HepG2 (cell line): Measurements from ENCODE around the gene TSC22D1.

ENCODE experiments used
- HOXA3 ChIP-seq: sonication (generic); formaldehyde crosslinking; IDR thresholded peaks from 2 replicates; pipeline ENCODE4 v1.5.0; 2020; ENCODE audit warnings: missing genetic modification reagents
- KDM4B ChIP-seq: sonication (generic); formaldehyde crosslinking; IDR thresholded peaks from 2 replicates; pipeline ENCODE4 v1.4.0; 2020; ENCODE audit warnings: missing genetic modification reagents
- MTF1 ChIP-seq: sonication (generic); formaldehyde crosslinking; IDR thresholded peaks from 2 replicates; pipeline ENCODE4 v1.5.0; 2020; ENCODE audit warnings: missing genetic modification reagents
- NPAS2 ChIP-seq: sonication (generic); formaldehyde crosslinking; IDR thresholded peaks from 2 replicates; pipeline ENCODE4 v1.8.0; 2022; ENCODE audit warnings: mild to moderate bottlenecking, missing genetic modification reagents, borderline replicate concordance
- PRDM15 ChIP-seq: sonication (generic); formaldehyde crosslinking; IDR thresholded peaks from 2 replicates; pipeline ENCODE4 v1.4.0; 2020; ENCODE audit warnings: missing genetic modification reagents
- SRF ChIP-seq: IDR thresholded peaks from 2 replicates; pipeline ENCODE4 v1.6.1; 2011; ENCODE audit warnings: mild to moderate bottlenecking, low read depth, low read length, moderate library complexity
- TARDBP ChIP-seq: sonication (generic); formaldehyde crosslinking; IDR thresholded peaks from 2 replicates; pipeline ENCODE4 v1.8.0; 2022; ENCODE audit warnings: mild to moderate bottlenecking, missing genetic modification reagents
- ZNF580 ChIP-seq: IDR thresholded peaks from 2 replicates; pipeline ENCODE4 v1.6.1; 2016; ENCODE audit warnings: low read depth, borderline replicate concordance
- ZNF768 ChIP-seq: sonication (generic); formaldehyde crosslinking; IDR thresholded peaks from 2 replicates; pipeline ENCODE4 v1.4.0; 2020; ENCODE audit warnings: missing genetic modification reagents

GRCh38 chr13:44458313-44458975 is 117.7 kb downstream of the TSC22D1 start:
- TF ChIP-seq TARDBP (CRISPR knock-in tag) (no peak), KDM4B (CRISPR knock-in tag) (no peak), SRF (no peak), HOXA3 (CRISPR knock-in tag) (no peak), ZNF580 (CRISPR knock-in tag) (no peak), PRDM15 (CRISPR knock-in tag) (no peak), MTF1 (CRISPR knock-in tag) (no peak), NPAS2 (CRISPR knock-in tag) (no peak), ZNF768 (CRISPR knock-in tag) (no peak)
